NCI-H1417 treated with DMSO at 0.1 percent for 48 hours (cell line): ENCODE data around the gene RAB25.
"Not testable (repeated sequence)": the region's sequence is repeated elsewhere in the genome, so short reads cannot be mapped to it uniquely, and the experiment has no call there.

Experiments used
- DNase-seq: peaks from one replicate; lab custom pipeline; 2025; lab: John Stamatoyannopoulos, UW

Gene RAB25

GRCh38 chr1:156102633-156103511 is 41.9 kb downstream of the RAB25 start:
- no peak for DNase-seq

GRCh38 chr1:156103521-156103947 is 42.6 kb downstream of the RAB25 start:
- no peak for DNase-seq

- no peak for DNase-seq
Observed at GRCh38 chr1:156104065-156104810, 43.3 kb downstream of the RAB25 start.

GRCh38 chr1:156104861-156105832 is 44.2 kb downstream of the RAB25 start:
- no peak for DNase-seq

GRCh38 chr1:156106624-156107488 is 45.9 kb downstream of the RAB25 start:
- no peak for DNase-seq

- DNase-seq, result no peak
Observed at GRCh38 chr1:156108057-156108456, 47.1 kb downstream of the RAB25 start.

GRCh38 chr1:156108664-156109241 is 47.8 kb downstream of the RAB25 start:
- no peak for DNase-seq

- DNase-seq, result no peak
Observed at GRCh38 chr1:156110252-156110651, 49.3 kb downstream of the RAB25 start.

GRCh38 chr1:156111355-156111962 is 50.5 kb downstream of the RAB25 start:
- DNase-seq, result no peak

GRCh38 chr1:156112276-156113137 is 51.5 kb downstream of the RAB25 start:
- DNase-seq, result no peak

GRCh38 chr1:156113282-156113950 is 52.5 kb downstream of the RAB25 start:
- DNase-seq, result no peak

GRCh38 chr1:156114101-156114918 is 53.4 kb downstream of the RAB25 start, which contains the start of gene LMNA:
LMNA (plus strand) TSS chr1:156114711; CDS start chr1:156114919, 208 bp downstream.
- DNase-seq, result peak; percentile 11

GRCh38 chr1:156114919-156115513 is 54.1 kb downstream of the RAB25 start:
- no peak for DNase-seq

- no peak for DNase-seq
Observed at GRCh38 chr1:156115514-156116374, 54.8 kb downstream of the RAB25 start.

GRCh38 chr1:156116731-156117130 is 55.8 kb downstream of the RAB25 start:
- DNase-seq, result not testable (repeated sequence)
